ENCODE data around the gene SPTY2D1.
"Not testable (repeated sequence)": the region's sequence is repeated elsewhere in the genome, so short reads cannot be mapped to it uniquely, and the experiment has no call there.

SPTY2D1 gene

GRCh38 chr11:18617688-18618341, 16.3 kb downstream of the SPTY2D1 start:
- DNase-seq, result peak; percentile 63

GRCh38 chr11:18615628-18616392, 18.3 kb downstream of the SPTY2D1 start:
- DNase-seq, result no peak

- no peak for DNase-seq
Measured at GRCh38 chr11:18614667-18615066, 19.5 kb downstream of the SPTY2D1 start.

GRCh38 chr11:18612394-18612793, 21.7 kb downstream of the SPTY2D1 start:
- no peak for DNase-seq

GRCh38 chr11:18611196-18611595, 22.9 kb downstream of the SPTY2D1 start:
- DNase-seq, result no peak

- no peak for DNase-seq
Measured at GRCh38 chr11:18608376-18608775, 25.8 kb downstream of the SPTY2D1 start.

- no peak for DNase-seq
Measured at GRCh38 chr11:18600915-18601569, 33.1 kb downstream of the SPTY2D1 start.

GRCh38 chr11:18599739-18600230, 34.4 kb downstream of the SPTY2D1 start, which contains the start of gene MISFA:
MISFA (plus strand) TSS chr11:18599789; CDS start chr11:18599929, 140 bp downstream.
- no peak for DNase-seq

- DNase-seq, result no peak
Measured at GRCh38 chr11:18594999-18595749, 39.0 kb downstream of the SPTY2D1 start.

GRCh38 chr11:18594088-18594487, 40.1 kb downstream of the SPTY2D1 start:
- not testable (repeated sequence) for DNase-seq

- peak; percentile 12 for DNase-seq
Measured at GRCh38 chr11:18590571-18590970, 43.6 kb downstream of the SPTY2D1 start.

- DNase-seq, result peak; percentile 76
Measured at GRCh38 chr11:18588297-18589252, 45.6 kb downstream of the SPTY2D1 start, which contains the start of gene UEVLD. UEVLD (minus strand) TSS chr11:18588734; CDS start chr11:18588654, 80 bp downstream.

- no peak for DNase-seq
Measured at GRCh38 chr11:18581825-18582224, 52.3 kb downstream of the SPTY2D1 start.

- no peak for DNase-seq
Measured at GRCh38 chr11:18580113-18580766, 53.9 kb downstream of the SPTY2D1 start.

- DNase-seq, result peak; percentile 30
Measured at GRCh38 chr11:18578975-18579598, 55.1 kb downstream of the SPTY2D1 start.

- no peak for DNase-seq
Measured at GRCh38 chr11:18575361-18575760, 58.8 kb downstream of the SPTY2D1 start.

- DNase-seq, result no peak
Measured at GRCh38 chr11:18567081-18567480, 67.1 kb downstream of the SPTY2D1 start.

- DNase-seq, result no peak
Measured at GRCh38 chr11:18566406-18566805, 67.7 kb downstream of the SPTY2D1 start.

- DNase-seq, result no peak
Measured at GRCh38 chr11:18564149-18564548, 70.0 kb downstream of the SPTY2D1 start.

- no peak for DNase-seq
Measured at GRCh38 chr11:18563090-18563730, 70.9 kb downstream of the SPTY2D1 start.
